Posterior cingulate gyrus (tissue), 11 donors: ENCODE measurements around the gene CADM2.

ENCODE experiments used
- DNase-seq, 10 donors: peaks; one replicate each; pipeline versions ENCODE4 v3.0.0 to v3.0.0-alpha.2; 2020 to 2021; ENCODE audit warnings: mixed read lengths in 3 of 10
- intact Hi-C: fragments of 100-400 bp; cut with DNase I; formaldehyde crosslinking; loops from one replicate; pipeline ENCODE4 v1.15.1; 2023

The CADM2 gene

GRCh38 chr3:84980456-84980855, 21.7 kb downstream of the CADM2 start:
- no peak for DNase-seq
- intact Hi-C loops = no loop called here

- no peak for DNase-seq
- intact Hi-C loops = no loop called here
Measured at GRCh38 chr3:84983490-84983889, 24.7 kb downstream of the CADM2 start.

DNA sequence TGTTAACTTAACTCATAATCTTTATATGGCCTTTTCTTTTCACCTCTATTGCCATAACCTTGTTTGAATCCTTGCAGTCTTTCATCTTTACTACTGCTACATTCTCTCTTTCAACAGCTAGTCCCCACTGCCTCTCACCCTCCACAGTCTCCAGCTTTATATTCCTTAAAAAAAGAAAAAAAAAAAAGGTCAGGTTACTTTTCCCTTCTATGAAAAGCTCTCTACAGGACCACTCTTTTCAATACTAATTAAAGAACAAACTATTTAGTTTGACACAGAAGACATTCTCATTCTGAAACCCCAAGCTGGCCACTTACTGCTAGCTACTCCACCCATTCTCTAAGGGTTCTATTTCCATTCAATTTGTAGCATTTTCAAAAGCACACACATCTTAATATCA, 25.6 kb downstream of the CADM2 start:
- intact Hi-C loops = no loop called here
- DNase-seq = no peak

DNA sequence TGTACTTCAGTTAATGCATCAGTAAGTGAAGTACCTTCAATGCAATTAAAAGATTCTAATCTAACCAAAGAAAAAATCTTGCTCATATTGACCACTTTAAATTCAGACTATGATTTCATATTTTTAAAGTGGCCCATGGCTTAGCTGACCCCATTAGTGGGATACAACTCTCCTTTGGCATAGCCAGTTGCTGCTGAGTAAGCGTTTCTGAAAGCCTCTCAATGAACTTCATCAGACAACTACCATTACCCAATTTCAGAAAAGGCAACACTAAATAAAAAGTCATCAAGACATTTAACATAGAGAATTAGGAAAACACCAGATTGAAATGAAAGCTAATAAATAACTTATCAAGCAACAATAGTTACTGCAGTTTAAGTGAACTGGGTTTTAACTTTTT, 27.0 kb downstream of the CADM2 start:
- intact Hi-C loops = no loop called here
- DNase-seq = no peak

GRCh38 chr3:84987706-84988504, 29.1 kb downstream of the CADM2 start:
- intact Hi-C loops = no loop called here
- DNase-seq = no peak

DNA sequence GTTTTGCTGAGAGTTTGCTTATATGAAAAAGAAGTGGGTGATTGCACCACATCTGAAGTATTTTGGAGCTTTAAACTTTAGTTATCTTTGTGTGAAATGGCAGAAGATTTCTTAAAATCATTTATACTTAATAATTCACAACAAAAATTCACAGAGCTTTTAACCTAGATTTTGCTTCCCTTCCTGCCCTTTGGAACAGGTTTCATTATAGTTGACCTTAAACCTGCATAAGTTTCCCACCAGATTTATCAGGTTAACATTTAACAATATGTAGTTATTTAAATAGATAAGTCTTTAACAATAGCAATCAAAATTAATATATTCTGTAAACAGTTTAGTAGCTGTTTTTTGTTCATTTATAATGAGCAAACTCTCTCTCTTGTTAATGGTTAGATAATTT, 30.3 kb downstream of the CADM2 start:
- intact Hi-C loops = no loop called here
- DNase-seq = no peak

- intact Hi-C loops = no loop called here
- no peak for DNase-seq
Measured at GRCh38 chr3:84991422-84991900, 32.7 kb downstream of the CADM2 start.

DNA sequence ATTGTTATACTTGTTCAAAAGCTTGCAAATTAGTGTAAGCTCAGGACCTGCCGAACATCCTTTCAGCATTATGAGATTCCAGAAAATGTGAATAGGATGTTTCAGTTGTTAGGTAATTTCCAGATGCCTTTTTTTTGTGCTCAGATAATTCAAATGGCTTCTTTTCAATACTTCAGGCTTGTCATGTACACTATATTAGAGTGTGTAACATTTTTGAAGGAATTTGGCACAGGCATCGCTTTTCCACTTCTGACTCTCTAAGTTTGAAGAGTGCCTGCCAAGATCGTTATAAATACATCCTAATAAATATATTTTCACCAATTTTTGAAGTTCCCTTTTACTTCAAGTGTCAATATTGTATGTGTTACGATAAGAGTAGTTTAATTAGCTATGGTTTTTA, 35.2 kb downstream of the CADM2 start:
- no peak for DNase-seq
- intact Hi-C loops = no loop called here

GRCh38 chr3:84998545-84998944, 39.8 kb downstream of the CADM2 start:
- intact Hi-C loops = no loop called here
- no peak for DNase-seq

GRCh38 chr3:85003479-85003878, 44.7 kb downstream of the CADM2 start:
- intact Hi-C loops = no loop called here
- no peak for DNase-seq

- no peak for DNase-seq
- intact Hi-C loops = no loop called here
Measured at GRCh38 chr3:85004147-85004546, 45.4 kb downstream of the CADM2 start.

- no peak for DNase-seq
- intact Hi-C loops = no loop called here
Measured at GRCh38 chr3:85005946-85006345, 47.2 kb downstream of the CADM2 start.

GRCh38 chr3:85007195-85008094, 48.7 kb downstream of the CADM2 start:
- no peak for DNase-seq
- intact Hi-C loops = no loop called here

GRCh38 chr3:85020828-85021227, 62.0 kb downstream of the CADM2 start:
- DNase-seq = peak in 1 of 10 donors; percentile 42

DNA sequence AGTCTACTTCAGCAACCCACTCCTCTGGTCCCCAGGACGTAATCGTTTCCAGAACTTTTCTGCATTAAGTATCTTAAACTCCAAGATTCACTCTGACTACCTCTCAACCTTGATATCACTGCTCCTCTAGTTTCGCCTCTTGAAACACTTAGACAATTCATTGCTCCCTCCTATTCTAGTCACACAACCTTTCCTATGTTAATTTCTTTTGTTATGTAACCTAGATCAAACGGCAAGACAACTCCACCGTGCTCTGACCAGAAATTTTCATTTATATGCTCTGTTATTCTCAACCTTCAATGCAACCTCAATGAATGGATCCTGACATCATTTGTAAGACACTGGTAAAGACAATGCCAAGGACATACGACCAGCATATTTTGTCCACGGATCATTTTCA, 71.3 kb downstream of the CADM2 start:
- no peak for DNase-seq
- intact Hi-C loops = no loop called here

More at GRCh38 chr3:85020828-85021227, 62.0 kb downstream of the CADM2 start:
- intact Hi-C loops = no loop called here

GRCh38 chr3:85037203-85037602, 78.4 kb downstream of the CADM2 start:
- no peak for DNase-seq
- intact Hi-C loops = no loop called here

- DNase-seq = no peak
Measured at GRCh38 chr3:85041001-85041400, 82.2 kb downstream of the CADM2 start.

GRCh38 chr3:85041562-85042055, 82.8 kb downstream of the CADM2 start:
- intact Hi-C loops = no loop called here
- DNase-seq = no peak

More at GRCh38 chr3:85041001-85041400, 82.2 kb downstream of the CADM2 start:
- intact Hi-C loops = no loop called here

- intact Hi-C loops = no loop called here
- no peak for DNase-seq
Measured at GRCh38 chr3:85050821-85051220, 92.0 kb downstream of the CADM2 start.

DNA sequence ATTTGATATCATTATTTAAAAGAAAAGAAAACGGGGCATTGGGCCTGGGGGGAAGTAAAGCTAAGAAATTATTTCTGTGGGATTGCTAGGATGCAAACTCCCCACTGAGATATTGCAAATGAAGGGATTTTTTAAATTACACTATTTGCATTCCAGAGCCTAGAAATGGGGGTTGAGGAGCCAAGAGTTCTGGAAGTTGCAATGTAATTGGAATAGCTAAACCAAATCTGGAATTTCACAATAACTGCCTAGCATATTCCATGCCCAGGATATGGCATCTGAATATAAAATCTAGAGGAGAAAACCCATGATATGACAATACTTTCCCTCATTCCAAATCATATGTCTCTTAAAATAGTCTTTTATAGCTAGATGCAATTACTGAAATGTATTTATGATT, 93.0 kb downstream of the CADM2 start:
- no peak for DNase-seq
- intact Hi-C loops = no loop called here

- DNase-seq = no peak
- intact Hi-C loops = no loop called here
Measured at GRCh38 chr3:85053626-85054025, 94.8 kb downstream of the CADM2 start.
